HG02852 (cell line): ENCODE results near the gene DAP.

Experiments used
- ATAC-seq: cut with Tn5 transposase; IDR thresholded peaks from one replicate; pipeline ENCODE4 v1.9.1; 2021; ENCODE audit warnings: mild to moderate bottlenecking, moderate library complexity; ENCODE audit not compliant: unreplicated experiment

DAP gene

GRCh38 chr5:10695055-10695649 lies 65.9 kb downstream of the DAP start:
- peak; percentile 34 for ATAC-seq

GRCh38 chr5:10691826-10692785 lies 68.9 kb downstream of the DAP start:
- ATAC-seq, result no peak

GRCh38 chr5:10690460-10691440 lies 70.3 kb downstream of the DAP start:
- ATAC-seq, result no peak

GRCh38 chr5:10689391-10690081 lies 71.5 kb downstream of the DAP start:
- no peak for ATAC-seq

- ATAC-seq, result no peak
Measured at GRCh38 chr5:10688651-10689171, 72.3 kb downstream of the DAP start.

- no peak for ATAC-seq
Measured at GRCh38 chr5:10686890-10687289, 74.1 kb downstream of the DAP start.

GRCh38 chr5:10685115-10685521 lies 75.9 kb downstream of the DAP start:
- ATAC-seq, result peak; percentile 78

GRCh38 chr5:10684303-10685086 lies 76.5 kb downstream of the DAP start:
- peak; percentile 64 for ATAC-seq

GRCh38 chr5:10682801-10683525 lies 78.1 kb downstream of the DAP start:
- ATAC-seq, result no peak

- no peak for ATAC-seq
Measured at GRCh38 chr5:10681731-10682679, 79.0 kb downstream of the DAP start.

GRCh38 chr5:10680876-10681481 lies 80.1 kb downstream of the DAP start:
- no peak for ATAC-seq

- no peak for ATAC-seq
Measured at GRCh38 chr5:10679336-10679988, 81.6 kb downstream of the DAP start.

GRCh38 chr5:10678244-10678643 lies 82.8 kb downstream of the DAP start:
- no peak for ATAC-seq

GRCh38 chr5:10677533-10677932 lies 83.5 kb downstream of the DAP start:
- ATAC-seq, result no peak

GRCh38 chr5:10676946-10677345 lies 84.1 kb downstream of the DAP start:
- ATAC-seq, result no peak

GRCh38 chr5:10676224-10676623 lies 84.8 kb downstream of the DAP start:
- ATAC-seq, result no peak
